Hematopoietic multipotent progenitor cell treated with erythropoietin and hydrocortisone succinate and interleukin-3 and kit ligand, for 8 days (in vitro differentiated cells): ENCODE measurements around the gene KIF5C.

Source experiments
- DNase-seq: peaks from one replicate; pipeline ENCODE4 v3.0.0-alpha.2; 2015

Gene KIF5C

DNA sequence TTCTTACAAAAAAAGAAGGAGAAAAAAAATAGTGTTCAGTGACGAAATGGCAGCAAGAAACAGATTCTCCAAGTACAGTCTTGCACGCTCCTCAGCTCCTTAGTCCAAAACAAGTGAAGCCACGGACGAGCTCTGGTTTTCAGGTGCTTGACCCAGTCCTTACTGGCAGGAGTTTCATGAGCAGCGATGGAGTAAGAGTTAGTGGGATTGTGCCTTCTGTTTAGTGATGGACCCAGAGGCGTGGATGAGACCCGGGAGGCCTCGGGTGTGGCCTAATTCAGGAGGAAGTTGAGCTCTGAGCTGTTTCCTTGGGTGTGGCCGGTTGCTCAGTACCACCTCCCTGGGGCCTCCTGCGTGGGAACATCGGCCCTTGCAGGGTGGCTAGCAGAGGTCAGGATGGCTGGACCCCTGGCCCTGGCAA lies 52.0 kb downstream of the KIF5C start:
- peak; percentile 12 for DNase-seq

DNA sequence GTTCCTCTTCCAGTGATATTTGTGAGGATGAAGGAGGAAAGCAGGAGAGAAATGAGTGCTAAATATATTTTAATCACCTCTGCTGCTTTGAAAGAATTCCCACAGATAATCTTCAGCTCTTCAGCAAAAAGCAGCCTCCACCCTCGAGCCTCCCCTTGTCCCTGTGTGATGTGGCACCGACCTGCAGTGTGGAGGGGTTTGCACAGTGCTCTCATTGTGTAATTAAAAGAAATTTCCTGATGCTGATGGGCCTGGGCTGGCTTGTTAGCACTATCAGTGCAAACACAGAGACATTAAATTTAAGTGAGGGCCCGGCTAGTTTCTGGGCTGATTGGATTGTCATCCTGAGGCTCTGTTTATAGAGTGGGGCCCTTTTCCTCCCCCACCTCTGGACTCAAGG lies 53.4 kb downstream of the KIF5C start:
- DNase-seq: no peak

DNA sequence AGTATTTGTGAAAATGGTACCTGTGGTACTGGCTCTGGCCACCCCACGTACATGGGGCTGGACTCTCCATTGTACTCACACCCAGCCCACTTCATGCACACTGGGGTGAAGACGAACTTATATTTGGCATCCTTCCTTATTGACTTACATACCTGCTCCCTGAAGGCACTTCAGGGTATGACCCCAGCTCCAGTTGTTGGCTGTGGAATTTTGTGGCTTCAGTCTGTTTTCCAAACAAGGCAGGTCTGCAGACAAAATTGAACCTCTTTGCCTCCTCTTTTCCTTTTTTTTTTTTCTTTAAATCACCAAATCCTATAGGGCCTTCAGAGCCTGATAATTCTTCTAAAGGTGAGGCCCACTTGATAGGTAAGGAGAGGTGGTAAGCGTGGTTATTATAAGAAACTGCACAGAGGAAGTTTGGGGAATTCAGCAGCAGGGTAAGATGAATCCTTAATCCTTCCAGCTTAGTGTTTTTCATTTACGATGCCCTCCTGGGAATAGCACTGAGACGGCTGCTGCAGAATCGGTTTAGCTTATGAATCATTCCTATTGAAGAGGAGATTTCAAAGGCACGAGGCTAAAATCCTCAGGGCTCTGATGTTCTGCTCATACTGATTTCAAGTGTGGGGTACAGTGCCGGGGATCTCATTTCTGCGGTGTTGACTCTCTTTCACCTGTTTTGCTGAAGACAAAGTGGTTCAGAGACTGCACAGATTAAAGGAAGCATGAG lies 55.2 kb downstream of the KIF5C start:
- DNase-seq: no peak

DNA sequence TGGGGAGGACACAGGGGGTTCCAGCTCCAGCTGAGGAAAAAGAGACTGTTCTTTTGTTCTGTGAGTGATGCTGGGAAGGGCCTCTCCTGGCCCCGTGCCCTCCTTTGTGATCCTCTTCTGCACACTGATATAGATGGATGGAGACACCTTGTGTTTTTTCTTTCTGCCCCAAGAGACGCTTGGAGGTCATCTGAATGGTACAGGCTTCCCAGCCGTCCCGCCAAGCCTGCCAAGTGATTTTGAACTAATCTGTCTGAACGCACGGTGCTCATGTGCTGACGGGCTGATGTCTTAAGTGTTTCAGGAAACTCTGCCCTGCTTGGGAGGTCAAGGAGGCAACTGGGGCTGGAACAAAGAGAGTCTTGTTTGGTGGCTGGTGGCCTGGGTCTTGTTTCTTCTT lies 57.5 kb downstream of the KIF5C start:
- DNase-seq: no peak

DNA sequence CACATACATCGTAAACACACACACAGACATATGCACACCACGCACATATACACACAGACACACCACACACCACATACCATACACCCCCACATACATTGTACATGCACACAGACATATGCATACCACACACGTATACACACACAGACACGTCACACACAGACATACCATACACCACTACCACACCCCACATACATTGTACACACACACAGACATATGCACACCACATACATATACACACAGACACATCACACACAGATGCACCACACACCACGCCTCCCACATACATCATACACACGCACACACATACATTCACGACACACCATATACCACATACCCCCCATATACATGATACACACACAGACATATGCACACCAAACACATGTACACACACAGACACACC lies 58.4 kb downstream of the KIF5C start:
- no peak for DNase-seq

DNA sequence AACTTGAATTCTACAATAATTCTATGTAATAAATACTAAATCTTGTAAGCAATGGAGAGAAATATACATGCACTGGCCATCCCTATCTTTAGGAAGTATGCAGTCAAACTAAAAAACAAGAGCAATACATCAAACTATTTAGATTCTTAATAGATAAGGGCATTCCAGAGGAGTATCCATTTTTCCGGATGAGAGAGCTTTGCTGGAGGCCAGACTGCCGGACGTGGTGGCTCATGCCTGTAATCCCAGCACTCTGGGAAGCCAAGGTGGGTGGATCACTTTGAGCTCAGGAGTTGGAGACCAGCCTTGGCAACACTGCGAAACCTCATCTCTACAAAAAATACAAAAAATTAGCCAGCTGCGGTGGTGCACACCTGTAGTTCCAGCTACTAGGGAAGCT lies 60.8 kb downstream of the KIF5C start:
- DNase-seq: no peak

DNA sequence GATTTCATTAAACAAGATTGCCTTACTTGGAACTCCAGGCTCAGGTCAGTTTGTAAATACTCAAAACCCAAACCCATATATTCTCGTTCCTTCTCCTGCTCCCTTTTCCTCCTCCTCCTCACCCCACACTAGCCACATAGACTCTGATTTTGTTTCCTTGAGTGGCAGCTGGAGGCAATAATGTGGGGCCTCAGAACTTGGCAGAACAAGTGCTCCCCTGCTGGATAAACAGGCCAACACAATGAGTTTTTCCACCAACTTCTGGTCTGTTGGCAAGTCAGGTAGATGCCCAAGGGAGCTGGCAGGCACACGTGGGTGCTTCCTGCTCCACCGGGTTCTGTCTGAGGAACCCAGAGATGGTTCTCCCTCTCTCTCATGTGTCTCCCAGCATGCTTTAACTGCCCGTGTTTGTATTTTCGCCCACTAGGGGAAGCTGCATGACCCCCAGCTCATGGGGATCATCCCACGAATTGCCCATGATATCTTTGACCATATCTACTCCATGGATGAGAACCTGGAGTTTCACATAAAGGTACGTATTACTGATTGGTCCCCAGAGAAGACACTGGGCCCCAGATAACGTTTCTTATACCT lies 61.9 kb downstream of the KIF5C start:
- no peak for DNase-seq

DNA sequence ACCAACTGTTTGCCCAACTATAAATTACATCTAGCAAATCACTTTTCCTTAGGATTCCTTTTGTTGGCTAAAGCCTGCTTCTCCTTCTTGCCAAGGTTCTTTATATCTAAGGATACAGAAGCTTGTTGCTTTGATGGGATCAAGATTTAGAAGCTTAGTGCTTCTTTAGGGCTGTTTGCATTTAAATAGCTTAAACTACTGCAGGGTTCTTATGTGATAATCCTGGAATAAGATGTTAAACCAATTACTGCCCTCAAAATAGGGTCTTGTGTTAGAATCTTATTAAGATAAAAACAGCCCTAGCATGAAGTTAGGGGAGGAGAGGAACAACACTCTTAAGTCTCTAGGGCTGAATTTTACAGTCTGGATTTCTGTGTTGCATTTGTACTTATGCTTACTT lies 64.2 kb downstream of the KIF5C start:
- DNase-seq: no peak

DNA sequence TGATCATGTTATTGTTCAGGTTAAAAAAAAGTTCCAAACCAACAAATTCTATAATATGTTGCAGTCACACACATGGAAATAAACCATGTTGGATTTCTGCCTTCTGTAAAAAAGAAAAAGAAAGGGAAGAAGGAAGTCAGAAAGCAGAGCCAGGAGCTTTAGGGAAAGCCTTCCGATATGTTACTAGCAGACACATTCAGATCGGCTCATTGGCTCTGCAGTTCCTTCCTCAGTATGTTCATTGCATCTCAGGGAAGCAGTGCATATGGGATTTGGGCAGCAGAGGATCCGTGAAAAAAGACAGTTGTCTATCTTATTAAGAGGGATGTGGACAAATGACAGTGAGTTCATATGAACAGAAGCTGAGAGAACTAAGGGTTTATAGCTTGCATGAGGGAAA lies 68.1 kb downstream of the KIF5C start:
- no peak for DNase-seq

DNA sequence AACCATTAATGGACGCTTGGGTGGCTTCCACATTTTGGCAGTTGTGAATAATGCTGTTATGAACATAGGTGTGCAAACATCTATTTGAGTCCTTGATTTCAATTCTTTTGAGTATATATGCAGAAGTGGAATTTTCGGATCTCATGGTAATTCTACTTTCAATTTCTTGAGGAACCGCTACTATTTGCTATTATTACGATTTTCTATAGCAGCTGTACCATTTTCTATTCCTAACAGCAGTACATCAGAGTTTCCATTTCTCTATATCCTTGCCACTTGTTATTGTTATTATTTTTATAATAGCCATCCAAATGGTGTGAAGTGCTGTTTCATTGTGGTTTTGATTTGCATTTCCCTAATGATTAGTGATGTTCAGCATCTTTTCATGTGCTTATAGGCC lies 69.5 kb downstream of the KIF5C start:
- DNase-seq: no peak

DNA sequence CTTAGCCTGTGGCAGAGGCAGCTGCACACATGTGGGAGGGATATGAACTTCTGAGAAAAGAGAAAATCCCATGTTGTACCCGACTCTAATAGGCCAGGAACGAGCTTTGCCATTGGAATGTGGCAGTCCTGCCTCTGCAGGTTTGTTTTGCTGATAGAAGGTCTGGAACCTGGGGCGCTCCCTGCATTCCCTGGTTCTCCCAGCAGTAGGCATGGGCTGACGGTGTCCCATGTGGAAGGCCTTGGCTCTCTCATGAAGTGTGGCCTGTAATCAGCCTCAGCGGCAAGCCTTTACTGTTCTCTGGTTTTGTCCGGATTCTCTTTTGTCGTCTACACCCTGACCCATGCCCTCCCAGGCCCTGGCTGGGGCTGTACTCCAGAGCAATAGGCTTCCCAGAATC lies 72.3 kb downstream of the KIF5C start:
- no peak for DNase-seq

DNA sequence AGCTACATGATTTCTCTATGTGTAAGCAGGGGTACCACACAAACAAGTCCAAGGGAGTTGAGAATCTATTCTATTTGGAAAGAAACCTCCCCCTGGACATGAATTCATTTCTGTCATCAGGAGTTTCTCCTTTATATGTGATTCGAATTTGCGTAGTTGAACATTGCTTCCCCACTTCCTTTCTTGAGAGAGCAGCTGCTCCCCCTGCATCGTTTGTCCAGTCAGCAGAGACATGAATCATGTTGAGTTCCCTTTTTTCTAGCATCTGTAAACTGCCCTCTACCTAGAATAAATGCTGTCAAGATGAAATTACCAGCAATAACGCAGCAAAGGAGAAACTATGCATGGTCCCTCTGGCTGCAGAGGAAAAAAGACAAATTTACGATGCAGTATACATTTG lies 73.8 kb downstream of the KIF5C start:
- DNase-seq: peak; percentile 5

DNA sequence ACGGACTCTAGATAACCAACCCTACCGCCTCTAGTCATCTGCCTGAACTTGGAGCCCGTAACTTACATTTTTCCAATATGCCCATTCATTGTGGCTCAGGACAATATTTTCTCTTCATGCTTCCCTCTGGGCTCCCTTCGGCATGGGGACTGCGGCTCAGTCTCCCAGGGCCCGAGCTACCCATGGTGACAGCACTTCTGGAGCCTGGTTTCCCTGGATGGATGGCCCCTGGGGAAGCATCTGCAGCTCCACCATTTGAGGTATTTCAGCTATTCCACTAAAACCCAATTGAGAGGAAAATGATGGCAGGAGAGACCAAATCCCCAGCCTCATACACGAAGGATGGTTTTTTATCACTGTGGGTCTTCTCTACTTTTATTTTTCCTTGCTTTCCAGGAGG lies 74.3 kb downstream of the KIF5C start:
- DNase-seq: no peak

DNA sequence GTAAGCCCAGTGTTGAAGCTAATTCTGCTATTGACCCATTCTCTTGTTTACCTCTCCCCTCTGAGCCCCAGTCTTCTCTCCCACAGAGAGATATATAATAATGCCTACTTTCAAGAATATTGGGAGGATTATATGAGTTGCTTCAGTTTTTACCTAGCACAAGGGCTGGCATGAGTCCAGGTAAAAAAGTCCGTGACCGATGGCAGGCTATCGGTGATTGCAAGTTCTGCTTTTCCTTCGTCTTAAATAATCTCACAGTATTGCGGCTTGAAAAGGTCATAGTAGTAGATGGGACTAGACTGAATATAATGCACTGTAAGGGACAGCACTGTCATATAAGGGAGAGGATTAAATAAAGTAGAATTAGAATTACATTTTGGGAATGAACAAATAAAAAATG lies 77.6 kb downstream of the KIF5C start:
- DNase-seq: no peak

DNA sequence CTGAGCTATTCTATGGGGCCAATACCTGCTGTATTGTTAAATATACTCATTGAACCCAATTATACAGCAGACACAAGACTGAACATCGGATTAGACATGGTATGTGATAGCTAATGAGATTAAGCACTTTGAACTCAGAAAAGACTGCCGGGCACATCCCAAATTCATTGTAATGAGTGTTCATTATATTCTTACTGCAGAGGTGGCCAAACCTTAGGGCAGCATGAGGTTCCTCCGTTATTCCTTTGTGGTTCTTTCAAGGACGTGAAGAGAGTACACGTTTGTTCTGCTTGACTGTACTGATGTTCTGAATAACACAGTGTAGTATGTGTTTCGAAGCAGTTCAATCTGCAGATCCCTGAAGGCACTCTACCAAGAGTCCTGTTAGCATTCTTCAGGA lies 78.4 kb downstream of the KIF5C start:
- DNase-seq: no peak

DNA sequence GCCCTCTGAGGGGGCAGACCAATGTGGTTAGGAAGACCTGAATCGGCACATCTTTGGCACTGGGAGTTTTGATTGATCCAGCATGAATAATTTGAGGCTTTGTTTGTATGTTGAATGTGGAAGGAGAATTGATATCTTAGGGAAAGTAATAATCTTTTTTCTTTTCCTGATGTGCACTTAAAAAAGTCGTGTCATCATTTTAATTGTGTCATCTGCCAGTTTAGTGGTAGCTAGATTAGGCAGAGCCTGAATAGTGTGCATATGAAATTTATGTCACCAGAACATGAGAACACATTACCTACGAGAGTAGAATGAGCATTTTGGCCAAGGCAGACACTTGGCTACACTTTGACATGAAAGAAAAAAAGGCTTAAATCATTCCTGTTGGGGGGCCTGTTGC lies 79.5 kb downstream of the KIF5C start:
- no peak for DNase-seq

DNA sequence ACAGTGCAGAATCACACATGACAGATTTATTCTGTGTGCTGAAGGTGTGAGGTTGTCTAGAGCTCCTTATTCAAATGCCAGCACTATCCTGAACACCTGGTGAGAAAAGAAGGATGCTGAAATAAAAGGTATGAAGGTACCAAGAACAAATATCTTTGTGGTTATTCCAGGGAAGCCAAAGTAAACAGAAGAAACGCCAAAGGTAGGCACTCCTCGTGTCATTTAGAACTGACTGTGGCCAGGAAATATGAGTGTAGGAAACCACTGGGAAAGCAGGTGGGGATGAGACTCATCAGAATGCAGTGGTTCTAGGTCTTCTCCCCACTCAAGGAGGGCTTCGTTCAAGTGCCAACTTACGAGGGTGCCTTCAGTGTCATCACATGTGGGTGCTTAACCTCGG lies 80.8 kb downstream of the KIF5C start:
- DNase-seq: no peak

DNA sequence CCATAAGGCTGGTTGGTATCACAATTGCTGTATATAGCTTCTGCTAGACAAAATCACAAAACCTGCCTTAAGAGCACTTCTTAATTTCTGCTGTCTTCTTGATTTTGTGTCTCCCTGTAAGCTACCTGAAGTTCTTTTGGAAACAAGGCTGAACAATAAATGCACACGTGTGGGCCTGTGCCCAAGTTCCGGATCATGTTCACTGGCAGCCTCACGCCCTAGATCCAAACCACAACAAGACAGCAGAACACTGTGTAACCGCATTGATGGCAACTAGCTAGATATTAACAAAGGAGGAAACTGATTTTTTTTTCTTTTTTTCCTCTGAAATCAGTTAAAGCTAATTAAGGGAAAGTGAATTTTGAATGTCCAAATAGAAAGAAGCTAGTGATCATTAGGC lies 82.0 kb downstream of the KIF5C start:
- DNase-seq: no peak

DNA sequence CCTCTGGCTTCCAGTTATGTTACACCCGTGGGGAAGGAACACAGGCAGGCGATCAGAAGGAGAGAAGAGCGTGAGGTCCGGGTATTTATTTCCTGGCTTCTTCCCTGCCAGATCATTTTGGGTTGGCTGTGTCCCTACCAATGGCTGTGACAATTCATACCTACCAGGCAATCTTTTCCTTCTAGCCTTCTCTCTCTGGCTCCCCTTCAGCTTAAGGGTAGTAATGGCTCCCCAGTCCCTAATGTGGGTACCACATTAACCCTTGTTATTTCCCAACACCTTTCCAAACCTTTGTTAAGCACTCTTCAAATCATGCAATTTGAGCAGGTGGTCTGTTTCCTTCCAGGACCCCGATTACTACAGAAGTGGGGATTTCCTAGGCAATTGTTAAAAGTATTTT lies 84.7 kb downstream of the KIF5C start:
- DNase-seq: no peak

DNA sequence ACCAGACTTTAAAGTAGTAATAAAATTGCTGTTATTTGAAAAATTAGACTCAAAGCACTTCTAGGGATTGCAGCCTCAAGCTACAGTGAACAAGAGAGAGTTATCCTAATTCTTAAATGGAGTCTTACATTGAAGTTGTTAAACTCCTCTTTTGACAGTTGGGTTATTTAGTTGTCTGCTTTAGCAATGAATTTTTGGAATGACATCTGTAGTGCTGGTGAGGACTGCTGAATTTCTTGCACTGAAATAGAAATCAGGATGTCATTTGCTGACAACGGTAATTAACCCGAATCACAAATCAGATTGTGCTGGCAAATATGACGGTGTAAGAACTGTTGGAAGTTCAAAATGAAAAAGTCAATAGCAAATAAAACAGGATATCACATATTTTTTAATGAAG lies 85.5 kb downstream of the KIF5C start:
- DNase-seq: no peak

DNA sequence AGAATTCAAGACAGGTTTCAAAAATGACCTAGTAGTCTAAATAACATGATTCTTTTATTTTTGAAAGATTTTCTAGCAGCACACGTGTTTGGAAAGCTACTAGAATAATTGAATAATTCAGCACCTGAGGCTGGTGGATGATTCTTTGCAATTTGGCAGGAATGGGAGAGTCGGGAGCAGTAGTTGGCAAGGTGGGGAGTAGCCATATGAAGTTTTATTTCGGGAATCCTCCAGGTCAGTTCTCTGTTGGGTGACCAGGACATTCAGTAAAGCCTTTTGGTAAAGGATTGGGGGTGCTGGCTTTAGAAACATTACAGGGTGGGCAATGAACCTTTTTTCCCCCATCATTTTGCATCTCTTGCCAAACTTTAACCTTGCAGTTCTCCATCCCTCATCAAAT lies 88.4 kb downstream of the KIF5C start:
- no peak for DNase-seq

DNA sequence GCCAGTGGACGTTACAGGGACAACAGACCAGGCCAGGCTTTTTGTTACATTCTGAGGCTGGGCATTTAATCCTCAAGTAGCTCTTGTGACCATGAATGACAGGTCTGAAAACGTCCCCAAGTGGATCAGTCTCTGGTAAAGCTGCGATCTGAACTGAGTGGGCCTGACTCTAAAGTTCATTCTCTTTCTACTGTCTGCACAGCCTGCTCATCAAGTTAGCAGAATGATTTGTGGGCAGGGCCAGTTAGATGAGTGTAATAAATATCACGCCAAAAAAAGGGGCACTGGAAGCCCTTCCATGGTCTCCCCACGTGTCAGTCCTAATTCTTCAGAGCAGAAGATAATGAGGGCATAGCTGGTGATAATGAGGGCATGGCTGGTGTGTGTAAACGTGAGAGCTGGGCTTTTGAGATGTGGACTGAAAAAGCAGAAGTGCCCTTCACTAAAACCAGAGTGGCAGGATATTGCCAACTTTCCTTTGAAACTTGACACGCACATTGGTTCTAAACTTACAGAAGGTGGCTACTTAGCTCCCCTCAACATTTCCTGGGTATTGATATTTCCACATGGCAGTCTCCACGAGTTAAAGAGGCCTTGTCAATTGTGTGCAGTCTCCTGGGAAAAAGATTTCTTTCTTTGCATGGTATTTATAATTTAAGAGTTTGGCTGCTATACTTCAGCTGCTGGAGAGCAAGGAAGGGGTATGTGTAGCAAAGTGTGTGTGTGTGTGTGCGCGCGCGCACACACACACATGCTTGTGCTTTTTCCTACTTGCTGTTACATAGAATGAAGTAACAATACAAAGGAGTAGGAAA lies 90.8 kb downstream of the KIF5C start:
- peak; percentile 35 for DNase-seq

DNA sequence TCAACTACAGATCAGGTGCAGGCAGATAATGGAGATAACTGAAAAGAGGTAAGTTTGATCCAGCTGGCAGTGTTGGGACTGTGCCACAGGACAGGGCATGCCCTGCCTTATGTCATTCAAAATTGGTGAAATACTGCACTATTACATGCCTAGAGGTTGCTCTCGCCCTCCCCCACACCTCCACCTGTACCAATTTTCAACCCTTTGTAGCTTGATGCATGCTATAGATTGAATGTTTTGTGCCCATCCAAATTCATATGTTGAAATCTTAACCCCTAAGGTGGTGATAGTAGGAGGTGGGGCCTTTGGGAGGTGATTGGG lies 91.4 kb downstream of the KIF5C start:
- no peak for DNase-seq

DNA sequence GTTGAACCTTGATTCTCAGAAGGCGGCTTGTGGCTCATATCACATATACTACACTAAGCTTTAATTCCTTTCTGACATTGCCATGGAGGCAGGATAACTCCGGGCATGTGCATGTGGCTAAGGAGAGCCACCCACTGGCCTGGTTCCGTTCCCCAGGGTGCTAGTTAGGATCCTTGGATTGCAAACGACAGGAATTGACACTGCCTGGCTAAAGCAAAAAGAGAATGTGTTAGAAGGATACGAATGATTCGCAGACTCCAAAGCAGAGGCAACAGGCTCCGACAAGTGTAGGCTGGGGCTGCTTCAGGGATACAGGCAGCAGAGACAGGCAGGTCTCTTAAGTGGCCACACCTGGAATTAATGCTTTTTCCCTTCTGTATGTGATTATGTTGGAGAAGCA lies 92.0 kb downstream of the KIF5C start:
- no peak for DNase-seq

DNA sequence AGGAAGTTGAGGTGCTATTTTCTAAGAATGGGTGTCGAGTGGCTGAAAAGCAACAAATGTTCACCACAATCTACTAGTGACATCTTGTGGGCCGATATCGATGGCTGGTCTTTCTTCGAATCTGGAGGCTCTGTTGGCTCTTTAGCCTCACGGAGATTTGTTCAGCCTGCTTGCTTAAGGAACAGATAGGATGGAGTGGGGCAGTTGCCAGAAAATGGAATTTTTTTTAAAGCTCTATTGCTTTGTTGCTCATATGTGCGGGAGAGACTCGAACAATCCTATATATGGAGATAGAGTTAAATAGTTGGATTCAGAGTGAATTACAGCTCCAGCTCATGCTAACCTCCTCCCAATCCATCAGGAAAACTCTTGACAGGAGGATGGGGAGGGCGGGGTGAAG lies 92.6 kb downstream of the KIF5C start:
- DNase-seq: no peak
